Measurements from ENCODE around the gene PALD1.

GRCh38 chr10:70571636-70572439 lies 93.3 kb downstream of the PALD1 start:
- no peak for TF ChIP-seq CTCF (IDR thresholded peaks at IDR 0.05)
- TF ChIP-seq POLR2A (IDR thresholded peaks at IDR 0.05), result no peak
